DND-41 (cell line): ENCODE measurements around the gene UFD1.

Experiments used
- ATAC-seq: fragments of 200-7000 bp; cut with Tn5 transposase; 3 replicates; pipeline ENCODE4 v1.9.1; 2021; ENCODE audit warnings: low read depth; ENCODE audit not compliant: insufficient read depth
- DNase-seq: peaks from one replicate; pipeline ENCODE4 v3.0.0-alpha.2; 2020
- H2AFZ ChIP-seq: 2 replicates; pipeline ENCODE4 v1.6.0; 2012; ENCODE audit warnings: low read depth, low read length
- H3K27ac ChIP-seq: 2 replicates; pipeline ENCODE4 v1.5.1; 2012; ENCODE audit warnings: low read length, inconsistent platforms
- H3K27me3 ChIP-seq: fragments of 200-600 bp; sonication (generic); 2 replicates; pipeline ENCODE4 v1.6.0; 2012; ENCODE audit warnings: low read length, mild to moderate bottlenecking, inconsistent platforms; ENCODE audit not compliant: insufficient read depth, poor library complexity
- H3K36me3 ChIP-seq: 2 replicates; pipeline ENCODE4 v1.5.1; 2012; ENCODE audit warnings: low read length, inconsistent platforms; ENCODE audit not compliant: insufficient read depth
- H3K4me1 ChIP-seq: 2 replicates; pipeline ENCODE4 v1.5.1; 2012; ENCODE audit warnings: mild to moderate bottlenecking, low read length; ENCODE audit not compliant: insufficient read depth
- H3K4me2 ChIP-seq: 2 replicates; pipeline ENCODE4 v1.6.0; 2012; ENCODE audit warnings: mild to moderate bottlenecking, moderate library complexity, low read length, inconsistent platforms; ENCODE audit not compliant: insufficient read depth
- H3K4me3 ChIP-seq, 2 experiments: fragments of 200-600 bp in 1 of 2; shearing (Covaris generic) in 1 of 2; 2 replicates each; pipeline ENCODE4 v1.5.1; 2012 to 2016; ENCODE audit warnings: inconsistent platforms in 2 of 2, low read length in 2 of 2, mild to moderate bottlenecking in 2 of 2, low read depth in 1 of 2, moderate library complexity in 1 of 2
- H3K79me2 ChIP-seq: 2 replicates; pipeline ENCODE4 v1.6.0; 2012; ENCODE audit warnings: low read length, inconsistent platforms; ENCODE audit not compliant: insufficient read depth
- H3K9ac ChIP-seq: 2 replicates; pipeline ENCODE4 v1.6.0; 2012; ENCODE audit warnings: low read depth, mild to moderate bottlenecking, inconsistent platforms, low read length, moderate library complexity
- H3K9me3 ChIP-seq: 2 replicates; pipeline ENCODE4 v1.5.1; 2012; ENCODE audit warnings: low read length, moderate library complexity, mild to moderate bottlenecking, inconsistent platforms; ENCODE audit not compliant: insufficient read depth, severe bottlenecking
- H4K20me1 ChIP-seq: 2 replicates; pipeline ENCODE4 v1.6.0; 2012; ENCODE audit warnings: low read length; ENCODE audit not compliant: insufficient read depth
- EZH2 ChIP-seq: IDR thresholded peaks from 3 replicates; pipeline ENCODE4 v1.6.1; 2012; ENCODE audit warnings: borderline replicate concordance, low read depth, mild to moderate bottlenecking, moderate library complexity, low read length, inconsistent platforms; ENCODE audit not compliant: severe bottlenecking
- TF ChIP-seq, protein P1 (sequence below): IDR thresholded peaks from 2 replicates; pipeline ENCODE4 v1.5.1; 2012; ENCODE audit warnings: borderline replicate concordance, low read length, moderate library complexity, mild to moderate bottlenecking; ENCODE audit not compliant: poor library complexity, severe bottlenecking; ENCODE audit errors: extremely low read depth

The UFD1 gene

DNA sequence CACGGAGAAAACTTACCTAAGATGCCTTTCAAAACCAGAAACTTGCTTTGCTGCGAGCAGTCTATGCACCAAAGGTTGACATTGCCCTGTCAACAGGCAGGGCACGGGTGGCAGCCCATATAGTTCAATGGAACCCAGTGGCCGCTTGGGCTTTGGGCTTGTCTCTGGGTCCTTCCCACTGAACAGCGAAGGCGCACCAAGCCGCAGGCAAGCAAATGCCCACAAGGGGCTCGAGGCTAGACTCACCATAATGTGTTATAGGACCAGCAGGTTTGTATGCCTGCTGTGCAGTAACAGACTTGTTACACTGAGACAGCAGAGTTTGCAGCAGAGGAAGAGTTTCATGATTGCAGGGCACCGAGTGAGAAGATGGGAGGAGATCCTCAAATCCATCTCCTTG lies 24.9 kb upstream of the UFD1 start:
- peaks cover 7% of the 10 kb centered on the region; the same call in 1 of the 2 replicates for H3K4me1 ChIP-seq
- H3K27me3 ChIP-seq = no peaks in the 10 kb centered on the region
- no peak overlapping the region for H2AFZ ChIP-seq
- DNase-seq (no peak), ATAC-seq (peak; percentile 27; the same call in 1 of the 3 replicates)
- no peak overlapping the region for H3K27ac ChIP-seq
- no peaks in the 10 kb centered on the region for H3K79me2 ChIP-seq
- no peaks in the 10 kb centered on the region for H3K9me3 ChIP-seq
- TF ChIP-seq EZH2 = no peak
- TF ChIP-seq, protein P1, sequence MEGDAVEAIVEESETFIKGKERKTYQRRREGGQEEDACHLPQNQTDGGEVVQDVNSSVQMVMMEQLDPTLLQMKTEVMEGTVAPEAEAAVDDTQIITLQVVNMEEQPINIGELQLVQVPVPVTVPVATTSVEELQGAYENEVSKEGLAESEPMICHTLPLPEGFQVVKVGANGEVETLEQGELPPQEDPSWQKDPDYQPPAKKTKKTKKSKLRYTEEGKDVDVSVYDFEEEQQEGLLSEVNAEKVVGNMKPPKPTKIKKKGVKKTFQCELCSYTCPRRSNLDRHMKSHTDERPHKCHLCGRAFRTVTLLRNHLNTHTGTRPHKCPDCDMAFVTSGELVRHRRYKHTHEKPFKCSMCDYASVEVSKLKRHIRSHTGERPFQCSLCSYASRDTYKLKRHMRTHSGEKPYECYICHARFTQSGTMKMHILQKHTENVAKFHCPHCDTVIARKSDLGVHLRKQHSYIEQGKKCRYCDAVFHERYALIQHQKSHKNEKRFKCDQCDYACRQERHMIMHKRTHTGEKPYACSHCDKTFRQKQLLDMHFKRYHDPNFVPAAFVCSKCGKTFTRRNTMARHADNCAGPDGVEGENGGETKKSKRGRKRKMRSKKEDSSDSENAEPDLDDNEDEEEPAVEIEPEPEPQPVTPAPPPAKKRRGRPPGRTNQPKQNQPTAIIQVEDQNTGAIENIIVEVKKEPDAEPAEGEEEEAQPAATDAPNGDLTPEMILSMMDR = peak; percentile 21
- peaks cover 21% of the 10 kb centered on the region for H4K20me1 ChIP-seq
- peaks cover 96% of the 10 kb centered on the region for H3K36me3 ChIP-seq
- no peak overlapping the region for H3K4me3 ChIP-seq
- no peak overlapping the region for H3K9ac ChIP-seq
- H3K4me2 ChIP-seq = no peak overlapping the region

GRCh38 chr22:19503367-19503766 lies 24.4 kb upstream of the UFD1 start:
- Histone ChIP-seq H3K4me1 (peaks cover 7% of the 10 kb centered on the region; the same call in 1 of the 2 replicates), H3K79me2 (no peaks in the 10 kb centered on the region), H3K36me3 (peaks cover 96% of the 10 kb centered on the region)

DNA sequence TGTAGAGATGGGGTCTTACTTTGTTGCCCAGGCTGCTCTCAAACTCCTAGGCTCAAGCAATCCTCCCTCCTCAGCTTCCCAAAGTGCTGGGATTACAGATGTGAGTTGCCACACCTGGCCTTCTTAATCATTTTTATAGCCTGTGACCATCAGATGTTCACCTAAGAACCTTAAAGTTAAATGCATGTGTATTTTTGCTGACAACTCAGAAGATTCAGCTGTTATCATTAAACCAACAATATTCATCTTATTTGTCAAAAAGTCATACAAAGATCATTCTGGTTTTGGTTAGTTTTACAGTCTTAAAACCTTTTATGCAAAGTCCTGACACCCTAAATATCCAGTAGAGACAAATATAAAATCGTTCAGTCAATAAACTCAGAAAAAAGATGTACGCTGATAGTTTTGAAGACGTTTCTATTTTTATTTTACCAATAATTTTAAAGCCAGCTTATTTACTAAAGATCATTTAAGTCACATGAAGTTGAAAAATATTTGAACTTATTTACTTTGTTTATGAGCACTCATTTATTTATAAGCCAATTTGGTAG lies 23.0 kb upstream of the UFD1 start:
- Histone ChIP-seq H3K27ac (no peak overlapping the region), H3K9ac (no peak overlapping the region), H2AFZ (no peak overlapping the region), H3K36me3 (peaks cover 96% of the 10 kb centered on the region), H3K9me3 (no peaks in the 10 kb centered on the region), H4K20me1 (peaks cover 23% of the 10 kb centered on the region), H3K4me1 (peaks cover 7% of the 10 kb centered on the region; the same call in 1 of the 2 replicates), H3K27me3 (no peaks in the 10 kb centered on the region), H3K79me2 (no peaks in the 10 kb centered on the region), H3K4me2 (no peak overlapping the region), H3K4me3 (no peak overlapping the region)
- no peak for DNase-seq
- TF ChIP-seq EZH2 = no peak
- TF ChIP-seq, protein P1 = no peak
- ATAC-seq = no peak

More at GRCh38 chr22:19503367-19503766, 24.4 kb upstream of the UFD1 start:
- Histone ChIP-seq H3K27ac (no peak overlapping the region), H3K4me2 (no peak overlapping the region), H2AFZ (no peak overlapping the region), H4K20me1 (peaks cover 24% of the 10 kb centered on the region), H3K9ac (no peak overlapping the region), H3K27me3 (no peaks in the 10 kb centered on the region), H3K9me3 (no peaks in the 10 kb centered on the region), H3K4me3 (no peak overlapping the region)
- ATAC-seq (no peak), DNase-seq (no peak)
- no peak for TF ChIP-seq EZH2
- TF ChIP-seq, protein P1 = no peak
